ENCODE results near the gene IFIT5. TPM values are rescaled to one million over a fixed set of nuclear protein-coding genes. Genes with fewer than 3 reads are reported as not detected.
"Not testable (repeated sequence)": the region's sequence is repeated elsewhere in the genome, so short reads cannot be mapped to it uniquely, and the experiment has no call there.

Gene IFIT5
- total and polyA plus RNA-seq, 9 donors, result 7.7 to 13.7 (median 11.1) TPM

DNA sequence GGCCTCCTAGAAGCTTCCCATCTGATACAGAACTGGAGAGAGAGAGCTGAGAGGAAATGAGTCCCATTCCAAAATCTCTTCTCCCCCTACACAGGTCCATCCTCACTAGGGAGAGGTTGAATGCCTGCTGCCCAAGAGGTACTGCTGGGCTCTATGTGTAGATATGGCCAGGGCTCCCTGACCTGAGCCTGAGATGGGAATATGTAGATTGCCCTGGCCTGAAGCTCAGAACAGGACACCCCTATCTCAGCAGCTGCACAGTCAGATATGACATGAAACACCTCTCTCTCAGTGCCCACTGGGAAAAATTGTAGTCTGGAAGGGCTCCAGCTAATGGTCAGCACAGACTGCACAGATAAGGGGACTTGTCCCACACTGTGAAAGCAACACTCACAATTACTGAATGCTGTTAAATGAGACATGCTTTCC lies 39.6 kb upstream of the IFIT5 start:
- Histone ChIP-seq H3K9me3 (replicated peaks; ENCODE audit: control insufficient read depth, low read depth, low read length) (no peaks in the 10 kb centered on the region), H3K4me1 (ENCODE audit: control insufficient read depth, insufficient read depth, low read length) (peaks cover 32% of the 10 kb centered on the region), H3K4me3 (ENCODE audit: low read length) (no peak overlapping the region), H3K27ac (ENCODE audit: low read length) (peak overlapping the region; percentile 69), H3K27me3 (ENCODE audit: control insufficient read depth, insufficient read depth, low read length) (no peaks in the 10 kb centered on the region), H3K36me3 (ENCODE audit: control insufficient read depth, insufficient read depth, low read length) (no peaks in the 10 kb centered on the region)
- no peak for DNase-seq

GRCh38 chr10:89377705-89378637 lies 36.4 kb upstream of the IFIT5 start, which contains the start of gene IFIT1B:
IFIT1B (plus strand) TSS chr10:89378056; CDS start chr10:89378136, 80 bp downstream.
- Histone ChIP-seq H3K4me3 (ENCODE audit: low read length) (no peak within 1 kb of the TSS), H3K9me3 (replicated peaks; ENCODE audit: control insufficient read depth, low read depth, low read length) (no peaks in the 10 kb centered on the region), H3K36me3 (ENCODE audit: control insufficient read depth, insufficient read depth, low read length) (no peaks in the 10 kb centered on the region), H3K27ac (ENCODE audit: low read length) (no peak within 1 kb of the TSS), H3K4me1 (ENCODE audit: control insufficient read depth, insufficient read depth, low read length) (peaks cover 22% of the 10 kb centered on the region), H3K27me3 (ENCODE audit: control insufficient read depth, insufficient read depth, low read length) (no peaks in the 10 kb centered on the region)
- 96% methylated on average over 5 of the region's 5 CpGs for WGBS (ENCODE audit: insufficient coverage)
- no peak for DNase-seq

DNA sequence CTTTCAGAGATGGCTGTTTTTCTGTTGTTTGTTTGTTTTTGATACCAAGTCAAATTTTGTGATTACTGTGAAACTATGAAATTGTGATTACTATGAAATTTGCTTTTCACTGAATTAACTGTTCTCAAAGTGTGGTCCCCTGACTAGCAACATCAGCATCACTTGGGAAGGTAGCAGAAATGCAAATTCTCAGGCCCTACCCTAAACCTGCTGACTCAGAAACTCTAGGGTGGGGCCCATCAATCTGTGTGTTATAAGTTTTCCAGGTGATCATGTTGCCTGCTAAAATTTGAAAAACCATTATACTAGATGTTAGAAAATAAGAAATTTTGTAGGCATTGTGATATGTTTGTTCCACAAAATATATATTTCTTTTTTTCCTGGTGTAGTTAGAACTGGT lies 35.3 kb upstream of the IFIT5 start:
- H3K9me3 ChIP-seq (replicated peaks; ENCODE audit: control insufficient read depth, low read depth, low read length), result no peaks in the 10 kb centered on the region
- no peaks in the 10 kb centered on the region for H3K36me3 ChIP-seq (ENCODE audit: control insufficient read depth, insufficient read depth, low read length)
- no peak for DNase-seq
- H3K27me3 ChIP-seq (ENCODE audit: control insufficient read depth, insufficient read depth, low read length), result no peaks in the 10 kb centered on the region
- H3K4me3 ChIP-seq (ENCODE audit: low read length), result no peak overlapping the region
- H3K4me1 ChIP-seq (ENCODE audit: control insufficient read depth, insufficient read depth, low read length), result peaks cover 13% of the 10 kb centered on the region
- no peak overlapping the region for H3K27ac ChIP-seq (ENCODE audit: low read length)

DNA sequence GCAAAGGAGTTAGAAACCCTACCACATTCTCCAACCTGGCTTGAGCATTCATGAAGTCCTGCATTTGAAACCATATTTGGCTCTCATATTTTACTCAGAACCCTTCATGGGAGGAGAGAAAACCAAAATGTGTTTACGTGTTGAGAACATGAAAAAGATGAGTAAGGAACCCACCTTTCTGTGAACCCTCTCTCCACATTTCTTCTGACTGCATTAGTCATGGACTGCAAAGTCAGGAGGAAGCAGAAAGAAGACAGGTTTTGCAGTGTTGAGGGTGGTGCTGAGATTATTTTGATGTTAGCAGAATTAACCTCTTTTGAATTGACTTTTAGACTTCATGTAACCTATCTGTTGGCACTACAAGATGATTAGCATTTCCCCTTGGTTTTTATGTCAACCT lies 31.6 kb upstream of the IFIT5 start:
- Histone ChIP-seq H3K9me3 (replicated peaks; ENCODE audit: control insufficient read depth, low read depth, low read length) (no peaks in the 10 kb centered on the region), H3K4me1 (ENCODE audit: control insufficient read depth, insufficient read depth, low read length) (peaks cover 3% of the 10 kb centered on the region), H3K27ac (ENCODE audit: low read length) (no peak overlapping the region), H3K4me3 (ENCODE audit: low read length) (no peak overlapping the region), H3K27me3 (ENCODE audit: control insufficient read depth, insufficient read depth, low read length) (no peaks in the 10 kb centered on the region), H3K36me3 (ENCODE audit: control insufficient read depth, insufficient read depth, low read length) (no peaks in the 10 kb centered on the region)
- no CpG with 5 or more reads among the region's 1 CpG for WGBS (ENCODE audit: insufficient coverage)
- no peak for DNase-seq

DNA sequence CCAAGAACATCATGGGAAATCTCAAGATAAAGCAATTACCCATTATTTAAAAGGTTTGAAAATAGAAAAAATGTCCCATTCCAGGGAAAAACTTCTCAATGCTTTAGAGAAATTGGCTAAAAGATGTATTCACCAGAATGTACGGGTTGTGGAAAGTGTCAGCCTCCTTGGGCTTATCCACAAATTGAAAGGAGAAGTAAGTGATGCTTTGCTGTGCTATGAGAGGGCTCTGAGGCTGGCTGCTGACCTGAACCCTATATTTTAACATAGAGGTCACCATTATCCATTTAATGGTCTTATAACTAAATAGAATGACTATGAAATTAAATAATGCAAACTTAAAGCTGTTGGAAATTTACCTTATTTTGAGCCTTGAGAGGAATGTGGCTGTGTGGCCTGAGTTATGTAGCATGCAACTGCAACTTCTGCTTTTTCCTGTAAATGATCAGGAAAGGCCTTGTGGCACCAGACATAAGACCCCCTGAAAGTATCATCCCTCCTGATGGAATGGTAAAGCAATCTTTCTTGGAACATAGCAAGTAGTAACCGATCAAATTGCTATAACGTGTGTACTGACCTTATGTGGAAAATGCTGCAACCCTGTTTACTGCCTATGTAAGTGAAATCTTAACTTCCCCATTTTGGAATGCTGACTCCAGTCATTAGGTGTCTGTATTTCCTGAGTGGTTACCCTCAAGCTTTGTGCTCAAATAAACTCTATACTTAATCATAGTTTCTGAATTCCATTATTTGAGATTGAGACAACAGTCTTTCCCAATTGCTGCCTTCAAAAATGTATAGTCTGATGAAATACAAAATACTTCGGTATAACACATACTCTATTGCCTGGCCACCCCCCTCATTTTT lies 29.7 kb upstream of the IFIT5 start:
- H3K27ac ChIP-seq (ENCODE audit: low read length), result no peak overlapping the region
- peak; percentile 64 for DNase-seq
- WGBS (ENCODE audit: insufficient coverage), result no CpG with 5 or more reads among the region's 4 CpGs
- no peaks in the 10 kb centered on the region for H3K27me3 ChIP-seq (ENCODE audit: control insufficient read depth, insufficient read depth, low read length)
- no peaks in the 10 kb centered on the region for H3K4me1 ChIP-seq (ENCODE audit: control insufficient read depth, insufficient read depth, low read length)
- H3K4me3 ChIP-seq (ENCODE audit: low read length), result no peak overlapping the region
- H3K36me3 ChIP-seq (ENCODE audit: control insufficient read depth, insufficient read depth, low read length), result no peaks in the 10 kb centered on the region
- H3K9me3 ChIP-seq (replicated peaks; ENCODE audit: control insufficient read depth, low read depth, low read length), result no peaks in the 10 kb centered on the region

- H3K27ac ChIP-seq (ENCODE audit: low read length), result peak overlapping the region; percentile 43
- no peaks in the 10 kb centered on the region for H3K36me3 ChIP-seq (ENCODE audit: control insufficient read depth, insufficient read depth, low read length)
- H3K4me1 ChIP-seq (ENCODE audit: control insufficient read depth, insufficient read depth, low read length), result peaks cover 17% of the 10 kb centered on the region
- no peaks in the 10 kb centered on the region for H3K27me3 ChIP-seq (ENCODE audit: control insufficient read depth, insufficient read depth, low read length)
- peak; percentile 87 for DNase-seq
- no CpG with 5 or more reads among the region's 2 CpGs for WGBS (ENCODE audit: insufficient coverage)
- H3K9me3 ChIP-seq (replicated peaks; ENCODE audit: control insufficient read depth, low read depth, low read length), result no peaks in the 10 kb centered on the region
- H3K4me3 ChIP-seq (ENCODE audit: low read length), result no peak overlapping the region
Measured at GRCh38 chr10:89388806-89389205, 25.6 kb upstream of the IFIT5 start.

- Histone ChIP-seq H3K4me3 (ENCODE audit: low read length) (no peak overlapping the region), H3K27me3 (ENCODE audit: control insufficient read depth, insufficient read depth, low read length) (no peaks in the 10 kb centered on the region), H3K9me3 (replicated peaks; ENCODE audit: control insufficient read depth, low read depth, low read length) (no peaks in the 10 kb centered on the region), H3K27ac (ENCODE audit: low read length) (no peak overlapping the region), H3K4me1 (ENCODE audit: control insufficient read depth, insufficient read depth, low read length) (peaks cover 17% of the 10 kb centered on the region), H3K36me3 (ENCODE audit: control insufficient read depth, insufficient read depth, low read length) (no peaks in the 10 kb centered on the region)
- WGBS (ENCODE audit: insufficient coverage), result no CpG with 5 or more reads among the region's 1 CpG
- DNase-seq, result peak; percentile 80
Measured at GRCh38 chr10:89389254-89389653, 25.1 kb upstream of the IFIT5 start.

DNA sequence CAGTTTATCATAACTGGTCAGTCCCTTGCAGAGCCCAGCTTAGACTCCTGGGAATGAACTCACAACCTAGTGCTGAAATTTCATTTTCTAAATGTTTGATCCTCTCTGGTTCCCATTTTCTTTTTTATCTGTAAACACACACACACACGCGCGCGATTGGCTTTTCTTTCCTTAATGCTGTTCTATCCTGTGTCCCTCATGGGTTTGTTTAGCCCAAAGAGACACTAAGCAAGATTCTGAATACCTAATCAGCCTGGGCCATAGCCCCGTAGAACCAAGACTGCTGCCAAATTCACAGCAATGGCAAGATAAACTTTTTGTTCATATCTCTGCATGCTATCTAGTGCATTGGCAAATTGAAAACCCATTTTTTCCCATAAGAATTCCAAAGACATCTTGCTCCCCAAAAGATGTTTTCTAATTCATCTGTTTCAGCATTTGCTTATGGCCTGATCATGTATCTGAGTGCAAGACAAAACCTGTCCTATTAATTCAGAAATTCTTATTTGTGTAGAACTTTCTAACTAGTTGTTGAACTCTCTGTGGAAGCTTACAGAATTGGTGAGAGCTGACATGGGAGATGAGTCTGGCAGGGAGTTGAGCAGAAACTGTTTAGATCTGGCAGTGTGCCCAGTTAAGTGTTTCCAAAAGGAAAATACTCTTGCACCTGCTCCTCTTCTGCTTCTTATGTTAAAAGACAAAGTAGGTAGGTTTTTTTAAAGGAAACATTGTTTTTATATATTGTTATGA lies 23.7 kb upstream of the IFIT5 start:
- peaks cover 24% of the 10 kb centered on the region for H3K4me1 ChIP-seq (ENCODE audit: control insufficient read depth, insufficient read depth, low read length)

DNA sequence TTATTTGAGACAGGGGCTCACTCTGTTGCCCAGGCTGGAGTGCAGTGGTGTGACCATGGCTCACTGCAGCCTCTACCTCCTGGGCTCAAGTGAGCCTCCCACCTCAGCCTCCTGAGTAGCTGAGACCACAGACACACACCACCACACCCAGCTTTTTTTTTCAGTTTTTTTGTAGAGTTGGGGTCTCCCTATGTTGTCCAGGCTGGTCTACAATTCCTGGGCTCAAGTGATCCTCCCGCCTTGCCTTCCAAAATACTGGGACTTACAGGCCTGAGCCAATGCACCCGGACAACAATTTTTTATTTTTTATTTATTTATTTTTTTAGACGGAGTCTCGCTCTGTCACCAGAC lies 23.2 kb upstream of the IFIT5 start:
- Histone ChIP-seq H3K4me1 (ENCODE audit: control insufficient read depth, insufficient read depth, low read length) (peaks cover 24% of the 10 kb centered on the region), H3K27ac (ENCODE audit: low read length) (peak overlapping the region; percentile 97)
- H3K27me3 ChIP-seq (ENCODE audit: control insufficient read depth, insufficient read depth, low read length); H3K36me3 ChIP-seq (ENCODE audit: control insufficient read depth, insufficient read depth, low read length); H3K4me3 ChIP-seq (ENCODE audit: low read length); DNase-seq; H3K9me3 ChIP-seq (replicated peaks; ENCODE audit: control insufficient read depth, low read depth, low read length): not testable (repeated sequence)
- no CpG with 5 or more reads among the region's 4 CpGs for WGBS (ENCODE audit: insufficient coverage)

More for the DNA sequence above, 23.7 kb upstream of the IFIT5 start:
- Histone ChIP-seq H3K27me3 (ENCODE audit: control insufficient read depth, insufficient read depth, low read length) (no peaks in the 10 kb centered on the region), H3K36me3 (ENCODE audit: control insufficient read depth, insufficient read depth, low read length) (peaks cover 6% of the 10 kb centered on the region), H3K4me3 (ENCODE audit: low read length) (no peak overlapping the region), H3K27ac (ENCODE audit: low read length) (peak overlapping the region; percentile 97), H3K9me3 (replicated peaks; ENCODE audit: control insufficient read depth, low read depth, low read length) (no peaks in the 10 kb centered on the region)
- 42% methylated on average over 5 of the region's 5 CpGs for WGBS (ENCODE audit: insufficient coverage)
- peak; percentile 88 for DNase-seq
